Testis (tissue), 5 donors: ENCODE results near the gene DIPK1C. TPM values are rescaled to one million over a fixed set of nuclear protein-coding genes. Genes with fewer than 3 reads are reported as not detected.

ENCODE experiments used
- DNase-seq: peaks from one replicate; pipeline ENCODE4 v3.0.0-alpha.2; 2019
- H3K27ac ChIP-seq, 2 donors: fragments of 200-600 bp; sonication (generic); one replicate each; pipeline ENCODE4 v1.5.1; 2019
- H3K27me3 ChIP-seq: fragments of 200-600 bp; sonication (generic); one replicate; pipeline ENCODE4 v1.5.1; 2019
- H3K36me3 ChIP-seq: fragments of 200-600 bp; sonication (generic); one replicate; pipeline ENCODE4 v1.5.1; 2017; ENCODE audit warnings: low read depth; ENCODE audit errors: missing control alignments
- H3K4me1 ChIP-seq: fragments of 200-600 bp; sonication (generic); one replicate; pipeline ENCODE4 v1.5.1; 2019
- H3K4me3 ChIP-seq, 2 donors: fragments of 200-600 bp; sonication (generic); one replicate each; pipeline ENCODE4 v1.5.1; 2017 to 2019
- H3K9me3 ChIP-seq: fragments of 200-600 bp; sonication (generic); one replicate; pipeline ENCODE4 v1.5.1; 2017
- POLR2A ChIP-seq: fragments of 450-650 bp; IDR thresholded peaks from one replicate; pipeline ENCODE4 v1.6.1; 2017; ENCODE audit warnings: antibody characterized with exemption, mild to moderate bottlenecking, moderate library complexity
- WGBS, 2 donors: methylation state at CpG; one replicate each; pipeline ENCODE4 v1.1.5; 2018; 5-methylcytosine and 5-hydroxymethylcytosine counted together
- intact Hi-C: fragments of 100-400 bp; cut with DNase I; formaldehyde crosslinking; loops from one replicate; pipeline ENCODE4 v1.15.1; 2023; ENCODE audit warnings: low total_unique reads
- long read RNA-seq, 2 donors: transcript quantifications; one replicate each; lab custom pipeline, GENCODE V29; 2026
- polyA plus RNA-seq: library from polyadenylated mRNA; stranded (reverse); fragments of 350-450 nt; fragmentation: Illumina TruSeq; extraction: RNeasy Lipid Tissue Mini Kit (QIAGEN cat#74804); gene quantifications from one replicate; pipeline ENCODE4 v1.2.3, GENCODE V29; 2014; ENCODE audit warnings: low read depth, low replicate concordance; ENCODE audit not compliant: insufficient read depth
- total RNA-seq, 2 donors: library from RNA; depleted of rRNA; stranded (reverse); fragments of >200 nt; gene quantifications; one replicate each; pipeline ENCODE4 v1.2.3, GENCODE V29; 2016
- TF ChIP-seq, protein P1 (sequence below), 3 experiments: fragments of 450-650 bp in 2 of 3; fragments of 200-600 bp in 1 of 3; sonication (generic) in 1 of 3; IDR thresholded peaks; one replicate each; pipeline ENCODE4 v1.5.1; 2016 to 2019; ENCODE audit warnings: antibody characterized with exemption in 3 of 3, mild to moderate bottlenecking in 2 of 3, moderate library complexity in 1 of 3

DIPK1C gene
- total RNA-seq (10 to 100 TPM; 16.2 to 17.0 TPM), polyA plus RNA-seq (9.3 TPM)
- long read RNA-seq, donor 1: 0 reads
- long read RNA-seq, donor 2: 0 reads

DNA sequence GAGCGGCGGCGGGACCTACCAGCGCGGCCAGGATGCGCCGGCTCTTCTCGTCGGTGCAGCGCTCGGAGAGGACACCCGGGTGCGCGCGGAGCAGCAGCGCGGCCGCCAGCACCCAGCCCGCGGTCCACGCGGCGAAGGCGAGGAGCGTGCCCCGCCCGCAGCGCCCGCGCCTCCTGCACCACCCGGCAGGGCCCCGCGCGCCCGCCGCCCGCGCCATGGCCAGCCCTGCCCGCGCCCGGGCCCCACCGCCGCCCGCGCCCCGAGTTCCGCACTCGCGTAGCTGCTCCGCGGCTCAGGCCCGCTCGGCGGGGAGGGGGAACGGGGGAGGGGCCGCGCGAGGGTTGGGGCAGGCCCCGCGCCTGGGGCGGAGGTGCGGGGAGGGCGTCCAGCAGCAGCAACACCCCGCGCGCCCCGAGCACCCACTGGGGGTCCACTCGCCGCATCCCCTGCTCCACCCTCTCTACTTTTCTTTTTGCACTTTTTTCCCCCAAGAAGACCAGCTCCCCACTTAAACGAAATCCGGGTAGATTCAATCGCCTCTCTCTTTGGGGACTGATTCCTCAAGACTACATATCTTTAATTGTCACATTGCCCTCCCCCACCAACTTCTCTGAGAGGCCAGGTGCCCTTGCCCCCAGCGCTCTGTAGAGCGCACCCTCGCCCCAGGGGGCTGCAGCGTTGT, at the start of gene DIPK1C:
Gene DIPK1C, minus strand, starts transcription at position 266 of the 682 bp plus-strand sequence. Its CDS starts 49 bp downstream, at position 217.
- intact Hi-C loops: no loop called here
- H3K27ac ChIP-seq: peak within 1 kb of the TSS; percentile 66 to 69
- H3K4me1 ChIP-seq: peaks cover 9% of the 10 kb centered on the region
- H3K27me3 ChIP-seq: no peaks in the 10 kb centered on the region
- H3K9me3 ChIP-seq: no peaks in the 10 kb centered on the region
- no peak for TF ChIP-seq POLR2A
- TF ChIP-seq, protein P1, sequence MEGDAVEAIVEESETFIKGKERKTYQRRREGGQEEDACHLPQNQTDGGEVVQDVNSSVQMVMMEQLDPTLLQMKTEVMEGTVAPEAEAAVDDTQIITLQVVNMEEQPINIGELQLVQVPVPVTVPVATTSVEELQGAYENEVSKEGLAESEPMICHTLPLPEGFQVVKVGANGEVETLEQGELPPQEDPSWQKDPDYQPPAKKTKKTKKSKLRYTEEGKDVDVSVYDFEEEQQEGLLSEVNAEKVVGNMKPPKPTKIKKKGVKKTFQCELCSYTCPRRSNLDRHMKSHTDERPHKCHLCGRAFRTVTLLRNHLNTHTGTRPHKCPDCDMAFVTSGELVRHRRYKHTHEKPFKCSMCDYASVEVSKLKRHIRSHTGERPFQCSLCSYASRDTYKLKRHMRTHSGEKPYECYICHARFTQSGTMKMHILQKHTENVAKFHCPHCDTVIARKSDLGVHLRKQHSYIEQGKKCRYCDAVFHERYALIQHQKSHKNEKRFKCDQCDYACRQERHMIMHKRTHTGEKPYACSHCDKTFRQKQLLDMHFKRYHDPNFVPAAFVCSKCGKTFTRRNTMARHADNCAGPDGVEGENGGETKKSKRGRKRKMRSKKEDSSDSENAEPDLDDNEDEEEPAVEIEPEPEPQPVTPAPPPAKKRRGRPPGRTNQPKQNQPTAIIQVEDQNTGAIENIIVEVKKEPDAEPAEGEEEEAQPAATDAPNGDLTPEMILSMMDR (IDR thresholded peaks at IDR 0.05): no peak
- peak within 1 kb of the TSS; percentile 39 to 67 for H3K4me3 ChIP-seq
- no peaks in the 10 kb centered on the region for H3K36me3 ChIP-seq
- 1 to 2% methylated on average over 10 to 48 of the region's 76 CpGs for WGBS, 2 donors
- peak; percentile 33 for DNase-seq

DNA sequence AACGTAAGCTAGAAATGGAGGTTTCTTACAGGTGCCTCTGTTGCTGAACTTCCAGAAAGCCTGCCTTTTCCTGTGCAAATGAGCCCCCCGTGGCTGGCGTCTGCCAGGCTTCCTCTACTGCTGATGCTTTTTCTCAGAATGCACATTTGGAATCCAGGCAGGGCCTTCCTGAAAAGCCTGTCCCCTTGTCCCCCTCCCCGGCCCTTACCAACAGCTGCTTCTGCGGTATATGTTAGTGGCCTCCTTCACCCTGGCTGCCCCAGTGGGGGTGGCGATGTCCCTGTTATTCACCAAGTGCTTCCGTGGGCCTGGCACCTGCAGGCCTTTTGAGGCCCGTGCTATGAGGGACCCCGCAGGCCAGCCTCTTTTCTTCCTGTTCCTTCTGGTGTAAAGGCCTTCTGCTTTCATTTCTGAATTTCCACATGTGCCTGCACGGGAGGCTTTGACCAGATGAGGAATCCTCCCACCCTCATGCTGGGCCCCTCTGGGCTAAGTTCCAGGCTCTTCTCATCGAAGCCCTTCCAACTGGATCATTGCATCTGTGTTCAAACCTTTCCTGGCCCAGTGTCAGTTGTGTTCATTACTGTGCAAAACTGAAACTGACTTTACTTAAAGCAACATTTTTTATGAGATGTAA, 49.5 kb upstream of the DIPK1C start:
- Histone ChIP-seq H3K4me3 (no peak overlapping the region), H3K27me3 (no peaks in the 10 kb centered on the region), H3K36me3 (no peaks in the 10 kb centered on the region), H3K9me3 (no peaks in the 10 kb centered on the region), H3K4me1 (peaks cover 14% of the 10 kb centered on the region), H3K27ac (no peak overlapping the region)
- TF ChIP-seq, protein P1 (IDR thresholded peaks at IDR 0.05): no peak
- no peak for TF ChIP-seq POLR2A
- WGBS, 2 donors: 53 to 61% methylated on average over 11 of the region's 11 CpGs
- intact Hi-C loops: no loop called here
- no peak for DNase-seq

DNA sequence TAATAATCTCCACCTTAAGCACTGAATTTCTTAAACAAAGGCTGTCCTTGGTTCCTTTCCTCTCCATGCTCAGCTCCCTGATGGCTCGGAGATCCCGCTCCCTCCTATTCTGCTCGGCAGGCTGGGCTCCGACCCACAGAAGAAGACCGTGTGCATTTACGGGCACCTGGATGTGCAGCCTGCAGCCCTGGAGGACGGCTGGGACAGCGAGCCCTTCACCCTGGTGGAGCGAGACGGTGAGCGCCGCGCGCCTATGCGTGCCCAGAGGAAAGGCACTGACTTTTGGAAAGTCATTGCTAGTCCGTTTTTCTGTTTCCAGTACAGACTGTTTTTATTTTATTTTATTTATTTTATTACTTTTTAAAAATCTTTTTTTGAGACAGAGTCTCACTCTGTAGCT, 48.7 kb upstream of the DIPK1C start:
- peaks cover 14% of the 10 kb centered on the region for H3K4me1 ChIP-seq
- no peak overlapping the region for H3K4me3 ChIP-seq
- no peaks in the 10 kb centered on the region for H3K36me3 ChIP-seq
- WGBS, 2 donors: 80 to 83% methylated on average over 16 of the region's 16 CpGs
- H3K9me3 ChIP-seq: no peaks in the 10 kb centered on the region
- intact Hi-C loops: no loop called here
- no peak overlapping the region for H3K27ac ChIP-seq
- DNase-seq: no peak
- TF ChIP-seq POLR2A: no peak
- TF ChIP-seq, protein P1 (IDR thresholded peaks at IDR 0.05): no peak
- no peaks in the 10 kb centered on the region for H3K27me3 ChIP-seq

DNA sequence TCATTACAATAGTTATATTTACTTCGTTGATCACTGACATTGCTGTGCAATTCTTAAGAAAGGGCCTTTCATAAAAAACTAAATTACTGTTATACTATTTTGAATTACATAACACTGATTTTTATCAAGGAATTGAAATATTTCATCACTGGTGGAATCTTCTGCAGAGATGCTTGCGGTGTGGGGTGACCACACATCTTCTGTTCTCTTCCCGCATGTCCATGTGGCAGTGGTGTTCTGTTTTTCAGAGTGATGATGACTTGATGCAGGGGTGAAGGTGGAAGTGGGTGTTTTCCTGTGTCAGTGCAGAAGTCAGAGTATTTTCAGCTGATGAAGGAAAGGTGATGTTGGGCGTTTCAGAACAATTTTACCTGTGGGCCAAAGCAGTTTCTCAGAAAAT, 46.0 kb upstream of the DIPK1C start:
- no peaks in the 10 kb centered on the region for H3K9me3 ChIP-seq
- H3K27me3 ChIP-seq: no peaks in the 10 kb centered on the region
- DNase-seq: no peak
- H3K4me3 ChIP-seq: no peak overlapping the region
- 85 to 91% methylated on average over 4 of the region's 4 CpGs for WGBS, 2 donors
- H3K27ac ChIP-seq: no peak overlapping the region
- intact Hi-C loops: no loop called here
- H3K4me1 ChIP-seq: peaks cover 10% of the 10 kb centered on the region
- TF ChIP-seq, protein P1 (IDR thresholded peaks at IDR 0.05): no peak
- TF ChIP-seq POLR2A: no peak
- no peaks in the 10 kb centered on the region for H3K36me3 ChIP-seq
